Mesenchymal stem cell (in vitro differentiated cells and primary cell): ENCODE data around the gene ATP9B.

Experiments used
- DNase-seq: peaks from one replicate; pipeline ENCODE4 v3.0.0-alpha.2; 2013
- H2AFZ ChIP-seq: one replicate; pipeline ENCODE4 v1.6.1; 2013; ENCODE audit warnings: low read depth, mild to moderate bottlenecking, control low read depth, inconsistent platforms, low read length, moderate library complexity
- H2AK5ac ChIP-seq: 2 replicates; pipeline ENCODE4 v1.6.1; 2013; ENCODE audit warnings: low read length, moderate library complexity, mild to moderate bottlenecking, inconsistent platforms; ENCODE audit not compliant: severe bottlenecking
- H2BK120ac ChIP-seq: one replicate; pipeline ENCODE4 v1.6.1; 2013; ENCODE audit warnings: low read depth, mild to moderate bottlenecking, inconsistent platforms, low read length, moderate library complexity
- H2BK12ac ChIP-seq, 2 experiments: one replicate each; pipeline ENCODE4 v1.6.1; 2013; ENCODE audit warnings: inconsistent platforms in 2 of 2, low read length in 2 of 2, mild to moderate bottlenecking in 2 of 2, moderate library complexity in 2 of 2, control low read depth in 1 of 2
- H2BK15ac ChIP-seq: one replicate; pipeline ENCODE4 v1.6.1; 2013; ENCODE audit warnings: mild to moderate bottlenecking, low read depth, inconsistent platforms; ENCODE audit not compliant: poor library complexity, severe bottlenecking
- H2BK5ac ChIP-seq: 2 replicates; pipeline ENCODE4 v1.6.1; 2013; ENCODE audit warnings: low read depth, mild to moderate bottlenecking, low read length, control low read depth, inconsistent platforms; ENCODE audit not compliant: poor library complexity, severe bottlenecking
- H3K14ac ChIP-seq, 2 experiments: one replicate each; pipeline ENCODE4 v1.6.1; 2013; ENCODE audit warnings: inconsistent platforms in 2 of 2, low read length in 2 of 2, control low read depth in 1 of 2, mild to moderate bottlenecking in 1 of 2, moderate library complexity in 1 of 2
- H3K18ac ChIP-seq, 2 experiments: one replicate each; pipeline ENCODE4 v1.6.1; 2013; ENCODE audit warnings: inconsistent platforms in 2 of 2, low read length in 2 of 2, control low read depth in 1 of 2, low read depth in 1 of 2, mild to moderate bottlenecking in 1 of 2
- H3K23ac ChIP-seq, 2 experiments: one replicate each; pipeline ENCODE4 v1.6.1; 2013; ENCODE audit warnings: inconsistent platforms in 2 of 2, low read length in 2 of 2, mild to moderate bottlenecking in 2 of 2, moderate library complexity in 2 of 2, control low read depth in 1 of 2
- H3K27ac ChIP-seq: 2 replicates; pipeline ENCODE4 v1.5.1; 2013; ENCODE audit warnings: mild to moderate bottlenecking, moderate library complexity, low read length, control low read depth, inconsistent platforms; ENCODE audit not compliant: poor library complexity, severe bottlenecking
- H3K27me3 ChIP-seq, 2 experiments: 2 replicates each; pipeline versions ENCODE4 v1.6.1 to v1.7.0; 2013; ENCODE audit warnings: low read length in 2 of 2, mild to moderate bottlenecking in 2 of 2, moderate library complexity in 2 of 2, control low read depth in 1 of 2, inconsistent platforms in 1 of 2; ENCODE audit not compliant: control insufficient read depth in 1 of 2, insufficient read depth in 1 of 2
- H3K36me3 ChIP-seq, 2 experiments: 2 replicates each; pipeline versions ENCODE4 v1.6.1 to v1.7.0; 2013; ENCODE audit warnings: low read length in 2 of 2, control low read depth in 1 of 2, inconsistent platforms in 1 of 2, low read depth in 1 of 2, mild to moderate bottlenecking in 1 of 2; ENCODE audit not compliant: insufficient read depth in 2 of 2, control insufficient read depth in 1 of 2
- H3K4ac ChIP-seq, 2 experiments: one replicate each; pipeline ENCODE4 v1.6.1; 2013; ENCODE audit warnings: inconsistent platforms in 2 of 2, low read length in 2 of 2, mild to moderate bottlenecking in 2 of 2, moderate library complexity in 2 of 2, control low read depth in 1 of 2, low read depth in 1 of 2
- H3K4me1 ChIP-seq: 2 replicates; pipeline ENCODE4 v1.6.1; 2013; ENCODE audit warnings: low read depth, low read length, control low read depth; ENCODE audit not compliant: control insufficient read depth, insufficient read depth
- H3K4me2 ChIP-seq: 2 replicates; pipeline ENCODE4 v1.6.1; 2013; ENCODE audit warnings: low read length, mild to moderate bottlenecking, inconsistent platforms; ENCODE audit not compliant: poor library complexity, severe bottlenecking
- H3K4me3 ChIP-seq, 2 experiments: 2 replicates each; pipeline versions ENCODE4 v1.5.1 to v1.7.0; 2013; ENCODE audit warnings: low read length in 2 of 2, mild to moderate bottlenecking in 2 of 2, control low read depth in 1 of 2, low read depth in 1 of 2; ENCODE audit not compliant: insufficient read depth in 1 of 2
- H3K79me1 ChIP-seq: replicated peaks from 2 replicates; pipeline ENCODE4 v1.6.1; 2013; ENCODE audit warnings: mild to moderate bottlenecking, control low read depth, low read length, inconsistent platforms; ENCODE audit not compliant: poor library complexity, severe bottlenecking
- H3K9ac ChIP-seq: 2 replicates; pipeline ENCODE4 v1.7.0; 2013; ENCODE audit warnings: mild to moderate bottlenecking, low read length, moderate library complexity
- H3K9me3 ChIP-seq: 2 replicates; pipeline ENCODE4 v1.7.0; 2013; ENCODE audit warnings: mild to moderate bottlenecking, low read length; ENCODE audit not compliant: control insufficient read depth
- H4K8ac ChIP-seq: one replicate; pipeline ENCODE4 v1.6.1; 2013; ENCODE audit warnings: inconsistent platforms, mild to moderate bottlenecking, low read length, moderate library complexity
- H4K91ac ChIP-seq: one replicate; pipeline ENCODE4 v1.6.1; 2013; ENCODE audit warnings: mild to moderate bottlenecking, low read length, inconsistent platforms
- WGBS: methylation state at CpG from one replicate; pipeline ENCODE4 v1.1.7; 2013; ENCODE audit warnings: mixed read lengths; 5-methylcytosine and 5-hydroxymethylcytosine counted together

ATP9B gene

DNA sequence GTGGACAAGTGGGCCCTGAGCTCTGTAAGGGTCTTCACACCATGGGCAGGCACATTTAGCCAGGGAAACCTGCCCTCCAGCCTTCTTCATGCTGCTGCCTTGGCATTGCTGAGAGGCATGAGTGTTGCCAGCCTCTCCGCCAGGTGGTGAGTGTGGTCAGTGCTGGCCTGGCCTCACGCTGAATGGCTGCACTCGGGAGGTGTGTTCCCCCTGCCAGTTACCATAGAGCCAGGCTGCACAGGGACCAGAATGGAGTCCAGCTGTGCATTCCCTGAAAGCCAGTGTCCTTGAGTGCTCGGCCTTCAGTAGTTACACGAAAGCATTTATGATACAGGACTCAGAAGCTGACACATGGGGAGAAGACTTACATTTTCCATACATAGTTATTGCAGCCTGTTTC, 139.7 kb downstream of the ATP9B start:
- Histone ChIP-seq H3K4me2 (no peak overlapping the region), H3K4me1 (no peaks in the 10 kb centered on the region), H2BK12ac (no peak overlapping the region), H3K4ac (no peak overlapping the region), H2BK120ac (no peak overlapping the region), H3K14ac (no peak overlapping the region), H2BK5ac (no peak overlapping the region), H2BK15ac (no peak overlapping the region), H2AK5ac (no peak overlapping the region), H4K8ac (no peak overlapping the region), H2AFZ (no peak overlapping the region), H4K91ac (no peak overlapping the region), H3K27me3 (no peaks in the 10 kb centered on the region), H3K23ac (no peak overlapping the region), H3K36me3 (peaks cover 20 to 24% of the 10 kb centered on the region in 2 experiments), H3K9ac (no peak overlapping the region), H3K18ac (no peak overlapping the region), H3K79me1 (peaks cover 14% of the 10 kb centered on the region), H3K4me3 (no peak overlapping the region), H3K27ac (no peak overlapping the region), H3K9me3 (no peaks in the 10 kb centered on the region)
- no peak for DNase-seq
- 98% methylated on average over 5 of the region's 5 CpGs for WGBS

GRCh38 chr18:79210002-79210910, 141.1 kb downstream of the ATP9B start:
- Histone ChIP-seq H3K4me2 (no peak overlapping the region), H3K36me3 (peaks cover 20 to 24% of the 10 kb centered on the region in 2 experiments), H3K4me1 (no peaks in the 10 kb centered on the region), H3K27me3 (no peaks in the 10 kb centered on the region), H4K91ac (no peak overlapping the region), H3K9ac (no peak overlapping the region), H3K14ac (no peak overlapping the region), H3K27ac (no peak overlapping the region), H3K4ac (no peak overlapping the region), H3K79me1 (peaks cover 14% of the 10 kb centered on the region), H3K9me3 (no peaks in the 10 kb centered on the region), H2BK15ac (no peak overlapping the region), H3K4me3 (no peak overlapping the region), H2AK5ac (no peak overlapping the region), H2BK5ac (no peak overlapping the region), H3K23ac (no peak overlapping the region), H2BK12ac (no peak overlapping the region), H4K8ac (no peak overlapping the region), H2BK120ac (no peak overlapping the region), H3K18ac (no peak overlapping the region), H2AFZ (no peak overlapping the region)
- WGBS, result 98% methylated on average over 14 of the region's 16 CpGs
- DNase-seq, result no peak

DNA sequence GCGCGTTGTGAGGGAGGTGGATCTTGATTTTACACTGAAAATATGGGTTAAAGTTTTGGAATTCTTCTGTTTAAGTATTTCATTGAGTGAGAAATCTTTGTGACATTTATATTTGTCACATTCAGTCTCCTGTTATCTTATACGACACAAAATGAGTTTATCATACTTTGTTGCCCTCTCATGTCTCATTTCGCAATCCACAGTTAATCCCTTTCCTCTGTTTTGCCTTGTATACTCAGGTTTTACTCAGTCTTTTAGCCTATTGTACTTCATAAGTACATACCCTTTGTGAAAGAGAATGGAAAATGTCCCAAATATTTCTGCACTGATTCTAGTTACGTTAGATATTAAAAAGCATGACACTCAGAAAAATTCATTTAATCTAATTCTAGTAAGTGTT, 142.7 kb downstream of the ATP9B start:
- Histone ChIP-seq H3K36me3 (peaks cover 22 to 24% of the 10 kb centered on the region in 2 experiments), H2BK15ac (no peak overlapping the region), H2BK120ac (no peak overlapping the region), H2AFZ (no peak overlapping the region), H3K18ac (no peak overlapping the region), H3K4me3 (no peak overlapping the region), H3K23ac (no peak overlapping the region), H2AK5ac (no peak overlapping the region), H4K91ac (no peak overlapping the region), H3K27ac (no peak overlapping the region), H4K8ac (no peak overlapping the region), H3K4ac (no peak overlapping the region), H2BK12ac (no peak overlapping the region), H3K9ac (no peak overlapping the region), H3K9me3 (no peaks in the 10 kb centered on the region), H3K4me1 (no peaks in the 10 kb centered on the region), H2BK5ac (no peak overlapping the region), H3K27me3 (no peaks in the 10 kb centered on the region), H3K4me2 (no peak overlapping the region), H3K79me1 (peaks cover 17% of the 10 kb centered on the region), H3K14ac (no peak overlapping the region)
- 88% methylated on average over 3 of the region's 5 CpGs for WGBS
- peak; percentile 6 for DNase-seq

DNA sequence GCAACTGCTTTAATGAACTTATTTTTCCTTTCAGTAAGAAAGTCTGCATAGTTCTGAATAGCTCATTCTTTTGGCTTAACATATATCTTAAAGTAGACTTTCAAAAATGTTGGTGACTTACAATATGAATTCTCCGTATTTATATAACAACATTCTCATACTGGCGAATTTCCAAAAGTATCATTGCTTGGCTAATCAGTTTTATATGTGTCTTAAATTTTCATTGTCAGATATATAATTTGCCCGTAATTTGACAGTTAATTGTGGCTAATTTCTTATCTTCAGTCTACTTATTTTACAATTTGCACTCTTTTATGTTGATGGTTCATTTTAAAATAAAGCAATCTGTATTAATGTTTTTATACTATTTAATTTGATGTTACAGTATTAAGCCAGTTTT, 144.9 kb downstream of the ATP9B start:
- Histone ChIP-seq H3K27me3 (no peaks in the 10 kb centered on the region), H3K23ac (no peak overlapping the region), H2AFZ (no peak overlapping the region), H3K79me1 (peaks cover 20% of the 10 kb centered on the region), H3K36me3 (peaks cover 10 to 16% of the 10 kb centered on the region in 2 experiments), H3K4me2 (no peak overlapping the region), H4K8ac (no peak overlapping the region), H2BK120ac (no peak overlapping the region), H3K9me3 (no peaks in the 10 kb centered on the region), H3K4me1 (peaks cover 2% of the 10 kb centered on the region), H3K4me3 (no peak overlapping the region), H2BK5ac (no peak overlapping the region), H2BK15ac (no peak overlapping the region), H2BK12ac (no peak overlapping the region), H3K9ac (no peak overlapping the region), H4K91ac (no peak overlapping the region), H3K18ac (no peak overlapping the region), H3K14ac (no peak overlapping the region), H3K27ac (no peak overlapping the region), H3K4ac (no peak overlapping the region), H2AK5ac (no peak overlapping the region)
- DNase-seq, result no peak
- WGBS, result no CpG with 5 or more reads among the region's 3 CpGs
